ENCODE measurements around the gene PPP1R9A.

GRCh38 chr7:95298091-95298490 lies 390.7 kb downstream of the PPP1R9A start:
- TF ChIP-seq CTCF (tag by site-specific recombination; IDR thresholded peaks at IDR 0.05) = no peak
- TF ChIP-seq HOXC10 (CRISPR knock-in tag; IDR thresholded peaks at IDR 0.05) = no peak
- no peak for TF ChIP-seq ZNF202 (tag by site-specific recombination; IDR thresholded peaks at IDR 0.05; ENCODE audit: borderline replicate concordance)
- no peak for TF ChIP-seq IKZF3 (tag by site-specific recombination; IDR thresholded peaks at IDR 0.05)
- no peak for TF ChIP-seq PRDM10 (tag by site-specific recombination; IDR thresholded peaks at IDR 0.05)
- no peak for TF ChIP-seq ZNF174 (tag by site-specific recombination; IDR thresholded peaks at IDR 0.05)
- no peak for TF ChIP-seq ATF2 (tag by site-specific recombination; IDR thresholded peaks at IDR 0.05; ENCODE audit: low read depth)
- no peak for TF ChIP-seq ZSCAN18 (tag by site-specific recombination; IDR thresholded peaks at IDR 0.05)
- no peak for TF ChIP-seq ZNF140 (tag by site-specific recombination; IDR thresholded peaks at IDR 0.05)
- TF ChIP-seq ZNF670 (tag by site-specific recombination; IDR thresholded peaks at IDR 0.05; ENCODE audit: low read depth) = no peak
- no peak for TF ChIP-seq ZNF404 (tag by site-specific recombination; IDR thresholded peaks at IDR 0.05)
- TF ChIP-seq PRDM6 (tag by site-specific recombination; IDR thresholded peaks at IDR 0.05) = no peak
- no peak for TF ChIP-seq ZNF274 (IDR thresholded peaks at IDR 0.05; ENCODE audit: low read length)
- TF ChIP-seq ZNF274 (tag by site-specific recombination; IDR thresholded peaks at IDR 0.05; ENCODE audit: borderline replicate concordance) = no peak
